SK-N-MC (cell line): ENCODE measurements around the gene MCM9.

Experiments
- EZH2 ChIP-seq: fragments of 200-600 bp; sonication (generic); IDR thresholded peaks from one replicate; pipeline ENCODE4 v1.6.1; 2017; ENCODE audit warnings: antibody characterized with exemption
- FOXP2 ChIP-seq: optimal IDR thresholded peaks from 2 replicates; pipeline ENCODE3; 2011; ENCODE audit warnings: mild to moderate bottlenecking, moderate library complexity; ENCODE audit not compliant: insufficient read depth; ENCODE audit errors: extremely low read length, control extremely low read depth
- POLR2AphosphoS5 ChIP-seq: IDR thresholded peaks from 2 replicates; pipeline ENCODE4 v1.6.1; 2012; ENCODE audit warnings: mild to moderate bottlenecking, low read depth, low read length, borderline replicate concordance

GRCh38 chr6:118772886-118773285, 162.1 kb downstream of the MCM9 start:
- no peak for TF ChIP-seq POLR2AphosphoS5
- no peak for TF ChIP-seq EZH2
- TF ChIP-seq FOXP2 = no peak
